ENCODE results near the gene TMIGD2.
"Not testable (repeated sequence)": the region's sequence is repeated elsewhere in the genome, so short reads cannot be mapped to it uniquely, and the experiment has no call there.

The TMIGD2 gene

GRCh38 chr19:4302243-4302640 is at the start of gene TMIGD2:
TMIGD2 (minus strand) TSS chr19:4302389; CDS start chr19:4302385, 4 bp downstream.
- H3K27me3 Mint-ChIP-seq = peaks cover 28 to 29% of the 10 kb centered on the region in 2 donors
- no peaks in the 10 kb centered on the region for H3K9me3 Mint-ChIP-seq
- DNase-seq = no peak
- H3K27ac Mint-ChIP-seq = no peak within 1 kb of the TSS
- peaks cover 1 to 4% of the 10 kb centered on the region in 2 donors for H3K36me3 Mint-ChIP-seq
- peaks cover 5 to 11% of the 10 kb centered on the region in 2 donors for H3K4me1 Mint-ChIP-seq
- no peak within 1 kb of the TSS for H3K4me3 Mint-ChIP-seq
- no peak for ATAC-seq (replicated peaks)

- Mint-ChIP-seq H3K9me3 (no peaks in the 10 kb centered on the region), H3K36me3 (peaks cover 30 to 55% of the 10 kb centered on the region in 2 donors), H3K4me3 (no peak overlapping the region), H3K27me3 (no peaks in the 10 kb centered on the region), H3K27ac (no peak overlapping the region), H3K4me1 (peaks cover 9 to 18% of the 10 kb centered on the region in 2 donors)
- no peak for DNase-seq
- ATAC-seq (replicated peaks) = no peak
Observed at GRCh38 chr19:4350726-4351125, 48.5 kb upstream of the TMIGD2 start.

GRCh38 chr19:4350111-4350510 is 47.9 kb upstream of the TMIGD2 start:
- Mint-ChIP-seq H3K27me3 (no peaks in the 10 kb centered on the region), H3K4me3 (no peak overlapping the region), H3K27ac (peak overlapping the region; percentile 22), H3K9me3 (no peaks in the 10 kb centered on the region), H3K36me3 (peaks cover 35 to 59% of the 10 kb centered on the region in 2 donors), H3K4me1 (peaks cover 9 to 25% of the 10 kb centered on the region in 2 donors)
- DNase-seq (no peak), ATAC-seq (replicated peaks) (no peak)

- not testable (repeated sequence) for H3K27me3 Mint-ChIP-seq; H3K27ac Mint-ChIP-seq; H3K9me3 Mint-ChIP-seq; ATAC-seq (replicated peaks); DNase-seq; H3K4me3 Mint-ChIP-seq
- H3K36me3 Mint-ChIP-seq = peaks cover 35 to 52% of the 10 kb centered on the region in 2 donors
- H3K4me1 Mint-ChIP-seq = peaks cover 9 to 27% of the 10 kb centered on the region in 2 donors
Observed at GRCh38 chr19:4349225-4349624, 47.0 kb upstream of the TMIGD2 start.

GRCh38 chr19:4347521-4347920 is 45.3 kb upstream of the TMIGD2 start:
- Mint-ChIP-seq H3K27me3 (no peaks in the 10 kb centered on the region), H3K36me3 (peaks cover 32 to 42% of the 10 kb centered on the region in 2 donors), H3K9me3 (no peaks in the 10 kb centered on the region), H3K4me3 (no peak overlapping the region), H3K27ac (no peak overlapping the region), H3K4me1 (peaks cover 13 to 34% of the 10 kb centered on the region in 2 donors)
- no peak for ATAC-seq (replicated peaks)
- no peak for DNase-seq

- Mint-ChIP-seq H3K4me1 (peaks cover 18 to 41% of the 10 kb centered on the region in 2 donors), H3K4me3 (peak overlapping the region in 1 of 2 donors; percentile 3), H3K9me3 (no peaks in the 10 kb centered on the region), H3K36me3 (peaks cover 32 to 42% of the 10 kb centered on the region in 2 donors), H3K27ac (no peak overlapping the region), H3K27me3 (no peaks in the 10 kb centered on the region)
- DNase-seq (no peak), ATAC-seq (replicated peaks) (no peak)
Observed at GRCh38 chr19:4346020-4346383, 43.8 kb upstream of the TMIGD2 start.

GRCh38 chr19:4345342-4346019 is 43.3 kb upstream of the TMIGD2 start:
- H3K27me3 Mint-ChIP-seq = no peaks in the 10 kb centered on the region
- no peak overlapping the region for H3K4me3 Mint-ChIP-seq
- H3K4me1 Mint-ChIP-seq = peaks cover 17 to 36% of the 10 kb centered on the region in 2 donors
- H3K27ac Mint-ChIP-seq = no peak overlapping the region
- peaks cover 29 to 38% of the 10 kb centered on the region in 2 donors for H3K36me3 Mint-ChIP-seq
- H3K9me3 Mint-ChIP-seq = no peaks in the 10 kb centered on the region
- no peak for DNase-seq
- no peak for ATAC-seq (replicated peaks)

GRCh38 chr19:4343370-4344307 is 41.5 kb upstream of the TMIGD2 start, which contains the start of gene MPND:
MPND (plus strand) TSS chr19:4343562; CDS start chr19:4343594, 32 bp downstream.
- Mint-ChIP-seq H3K4me3 (peak within 1 kb of the TSS; percentile 94 to 98), H3K36me3 (peaks cover 20 to 25% of the 10 kb centered on the region in 2 donors), H3K4me1 (peaks cover 18 to 42% of the 10 kb centered on the region in 2 donors), H3K9me3 (no peaks in the 10 kb centered on the region), H3K27ac (peak within 1 kb of the TSS; percentile 95), H3K27me3 (no peaks in the 10 kb centered on the region)
- DNase-seq = peak; percentile 85
- peak; percentile 77 to 81 for ATAC-seq (replicated peaks)

- no peaks in the 10 kb centered on the region for H3K27me3 Mint-ChIP-seq
- peaks cover 25 to 50% of the 10 kb centered on the region in 2 donors for H3K4me1 Mint-ChIP-seq
- DNase-seq (peak; percentile 95), ATAC-seq (replicated peaks) (peak; percentile 90 to 91)
- peaks cover 18 to 19% of the 10 kb centered on the region in 2 donors for H3K36me3 Mint-ChIP-seq
- no peaks in the 10 kb centered on the region for H3K9me3 Mint-ChIP-seq
- peak overlapping the region; percentile 94 to 98 for H3K4me3 Mint-ChIP-seq
- peak overlapping the region; percentile 95 for H3K27ac Mint-ChIP-seq
Observed at GRCh38 chr19:4342615-4343369, 40.6 kb upstream of the TMIGD2 start.

GRCh38 chr19:4342314-4342614 is 40.1 kb upstream of the TMIGD2 start:
- H3K4me1 Mint-ChIP-seq = peaks cover 26 to 53% of the 10 kb centered on the region in 2 donors
- peak overlapping the region; percentile 95 for H3K27ac Mint-ChIP-seq
- H3K27me3 Mint-ChIP-seq = no peaks in the 10 kb centered on the region
- no peaks in the 10 kb centered on the region for H3K9me3 Mint-ChIP-seq
- no peak for ATAC-seq (replicated peaks)
- DNase-seq = no peak
- H3K4me3 Mint-ChIP-seq = peak overlapping the region; percentile 94 to 98
- H3K36me3 Mint-ChIP-seq = peaks cover 17% of the 10 kb centered on the region in 2 donors

- Mint-ChIP-seq H3K9me3 (peaks cover 11 to 14% of the 10 kb centered on the region in 2 donors), H3K27me3 (no peaks in the 10 kb centered on the region), H3K27ac (peak within 1 kb of the TSS; percentile 95), H3K4me1 (peaks cover 25 to 35% of the 10 kb centered on the region in 2 donors), H3K36me3 (peaks cover 8 to 17% of the 10 kb centered on the region in 2 donors), H3K4me3 (peak within 1 kb of the TSS; percentile 86 to 91)
- no peak for ATAC-seq (replicated peaks)
- DNase-seq = no peak
Observed at GRCh38 chr19:4338441-4339355, 36.5 kb upstream of the TMIGD2 start, which contains the start of gene STAP2. STAP2 (minus strand) TSS chr19:4338827; CDS start chr19:4338753, 74 bp downstream.

- peak overlapping the region; percentile 95 for H3K27ac Mint-ChIP-seq
- H3K4me1 Mint-ChIP-seq = peaks cover 21 to 30% of the 10 kb centered on the region in 2 donors
- peak overlapping the region; percentile 86 to 91 for H3K4me3 Mint-ChIP-seq
- no peak for DNase-seq
- H3K27me3 Mint-ChIP-seq = no peaks in the 10 kb centered on the region
- peaks cover 8 to 19% of the 10 kb centered on the region in 2 donors for H3K36me3 Mint-ChIP-seq
- H3K9me3 Mint-ChIP-seq = peaks cover 11 to 14% of the 10 kb centered on the region in 2 donors
- ATAC-seq (replicated peaks) = no peak
Observed at GRCh38 chr19:4337906-4338440, 35.8 kb upstream of the TMIGD2 start.
